Stromal cell of bone marrow (primary cell): ENCODE measurements around the gene MAMDC4.

ENCODE experiments used
- DNase-seq: peaks from one replicate; pipeline ENCODE4 v3.0.0-alpha.2; 2012; ENCODE audit warnings: low read depth

Gene MAMDC4

GRCh38 chr9:136890661-136891060, 38.5 kb downstream of the MAMDC4 start:
- no peak for DNase-seq

- no peak for DNase-seq
Measured at GRCh38 chr9:136896027-136896426, 43.9 kb downstream of the MAMDC4 start.

- DNase-seq, result no peak
Measured at GRCh38 chr9:136898483-136899100, 46.4 kb downstream of the MAMDC4 start.

- DNase-seq, result no peak
Measured at GRCh38 chr9:136899196-136899595, 47.0 kb downstream of the MAMDC4 start.

GRCh38 chr9:136900556-136900955, 48.4 kb downstream of the MAMDC4 start:
- DNase-seq, result no peak

- DNase-seq, result no peak
Measured at GRCh38 chr9:136900988-136901515, 48.9 kb downstream of the MAMDC4 start.

GRCh38 chr9:136901516-136902258, 49.5 kb downstream of the MAMDC4 start:
- DNase-seq, result no peak

- DNase-seq, result peak; percentile 31
Measured at GRCh38 chr9:136902259-136902821, 50.2 kb downstream of the MAMDC4 start.

GRCh38 chr9:136903041-136903554, 51.0 kb downstream of the MAMDC4 start:
- no peak for DNase-seq

GRCh38 chr9:136906266-136906665, 54.1 kb downstream of the MAMDC4 start:
- DNase-seq, result no peak

- no peak for DNase-seq
Measured at GRCh38 chr9:136907011-136907914, 55.1 kb downstream of the MAMDC4 start.
